HepG2 (cell line): ENCODE results near the gene NLGN3. TPM values are rescaled to one million over a fixed set of nuclear protein-coding genes. Genes with fewer than 3 reads are reported as not detected.

ENCODE experiments used
- ATAC-seq: fragments of 200-7000 bp; cut with Tn5 transposase; 3 replicates; pipeline ENCODE4 v1.9.1; 2020; ENCODE audit warnings: mild to moderate bottlenecking, moderate library complexity
- BruUV-seq: library from RNA; stranded (reverse); fragments of 400-500 nt; replicated peaks from 2 replicates; lab custom pipeline; 2021; lab: Mats Ljungman, UMichigan
- CTCF ChIA-PET: fragments of 300-600 bp; formaldehyde crosslinking; extraction: SDS; loops from one replicate; lab custom pipeline; 2021; ENCODE audit warnings: low total read pairs, inconsistent platforms, low intra/inter-chr PET ratio; lab: Yijun Ruan, JAX
- POLR2A ChIA-PET: fragments of 350-600 bp; sonication (Branson Sonifier 250); formaldehyde crosslinking; loops from one replicate; lab custom pipeline; 2020; ENCODE audit warnings: antibody characterized with exemption, inconsistent platforms; lab: Yijun Ruan, JAX
- DNase-seq: peaks from one replicate; pipeline ENCODE4 v3.0.0-alpha.2; 2015; ENCODE audit warnings: low spot score
- FAIRE-seq: peaks from 3 replicates; lab custom pipeline; 2011; peaks lifted over from hg19 to GRCh38; lab: Jason Lieb, UNC
- H2AFZ ChIP-seq: one replicate; pipeline ENCODE4 v1.6.1; 2011; ENCODE audit warnings: low read length, inconsistent platforms
- H3K27ac ChIP-seq: fragments of 300-600 bp; 3 replicates; pipeline ENCODE4 v1.8.0; 2011; ENCODE audit warnings: mixed run types, mild to moderate bottlenecking, mixed read lengths, low read length, inconsistent platforms; ENCODE audit not compliant: insufficient read depth; ENCODE audit errors: extremely low read length
- H3K27me3 ChIP-seq, 2 experiments: fragments of 200-600 bp in 1 of 2; 2 replicates in 1 of 2; 3 replicates in 1 of 2; pipeline versions ENCODE4 v1.6.0 to v1.8.0; 2011; ENCODE audit warnings: low read length in 2 of 2, mild to moderate bottlenecking in 2 of 2, moderate library complexity in 2 of 2, inconsistent platforms in 1 of 2; ENCODE audit not compliant: insufficient read depth in 2 of 2, control insufficient read depth in 1 of 2
- H3K36me3 ChIP-seq, 2 experiments: fragments of 200-600 bp in 1 of 2; replicated peaks in 1 of 2; 2 replicates in 1 of 2; 3 replicates in 1 of 2; pipeline versions ENCODE4 v1.5.1 to v1.8.0; 2011; ENCODE audit warnings: low read length in 2 of 2, inconsistent platforms in 1 of 2; ENCODE audit not compliant: insufficient read depth in 2 of 2, control insufficient read depth in 1 of 2
- H3K4me1 ChIP-seq: 2 replicates; pipeline ENCODE4 v1.5.1; 2012; ENCODE audit warnings: low read length, inconsistent platforms; ENCODE audit not compliant: insufficient read depth
- H3K4me2 ChIP-seq: 2 replicates; pipeline ENCODE4 v1.6.0; 2011; ENCODE audit warnings: low read depth, low read length, inconsistent platforms
- H3K4me3 ChIP-seq, 3 experiments: fragments of 200-600 bp in 1 of 3; sonication (generic), shearing (Covaris generic) in 1 of 3; replicated peaks in 1 of 3; 2 replicates each; pipeline ENCODE4 v1.5.1; 2011 to 2016; ENCODE audit warnings: low read length in 3 of 3, inconsistent platforms in 2 of 3, low read depth in 2 of 3, mild to moderate bottlenecking in 2 of 3, control low read depth in 1 of 3, mixed read lengths in 1 of 3; ENCODE audit not compliant: insufficient read depth in 1 of 3
- H3K79me2 ChIP-seq: one replicate; pipeline ENCODE4 v1.6.1; 2011; ENCODE audit warnings: low read length, inconsistent platforms; ENCODE audit not compliant: insufficient read depth
- H3K9ac ChIP-seq: 2 replicates; pipeline ENCODE4 v1.6.0; 2011; ENCODE audit warnings: mild to moderate bottlenecking, low read depth, low read length, inconsistent platforms; ENCODE audit not compliant: insufficient read depth
- H3K9me3 ChIP-seq: 2 replicates; pipeline ENCODE4 v1.5.1; 2012; ENCODE audit warnings: mild to moderate bottlenecking, low read length
- H4K20me1 ChIP-seq: 2 replicates; pipeline ENCODE4 v1.6.0; 2011; ENCODE audit warnings: inconsistent platforms, mild to moderate bottlenecking, low read length, moderate library complexity; ENCODE audit not compliant: insufficient read depth
- ATF3 ChIP-seq: sonication (generic); formaldehyde crosslinking; IDR thresholded peaks from 2 replicates; pipeline ENCODE4 v1.4.0; 2020; ENCODE audit warnings: missing genetic modification reagents
- CAMTA2 ChIP-seq: sonication (generic); formaldehyde crosslinking; IDR thresholded peaks from 2 replicates; pipeline ENCODE4 v1.4.0; 2020; ENCODE audit warnings: mild to moderate bottlenecking, missing genetic modification reagents, borderline replicate concordance
- CREB1 ChIP-seq, 2 experiments: fragments of 450-650 bp in 1 of 2; IDR thresholded peaks; 2 replicates each; pipeline ENCODE4 v1.6.1; 2016 to 2017; ENCODE audit warnings: control low read depth in 1 of 2, mild to moderate bottlenecking in 1 of 2, missing compliant biosample characterization in 1 of 2, missing genetic modification characterization in 1 of 2
- CSRNP1 ChIP-seq: sonication (generic); formaldehyde crosslinking; IDR thresholded peaks from 2 replicates; pipeline ENCODE4 v1.8.1; 2023; ENCODE audit warnings: mild to moderate bottlenecking, missing genetic modification reagents
- HNRNPL ChIP-seq: fragments of 200-400 bp; formaldehyde crosslinking; IDR thresholded peaks from 2 replicates; pipeline ENCODE4 v1.6.1; 2017; ENCODE audit warnings: mild to moderate bottlenecking, low read depth, low read length
- HOXA3 ChIP-seq: sonication (generic); formaldehyde crosslinking; IDR thresholded peaks from 2 replicates; pipeline ENCODE4 v1.5.0; 2020; ENCODE audit warnings: missing genetic modification reagents
- KDM2A ChIP-seq: sonication (generic); formaldehyde crosslinking; IDR thresholded peaks from 2 replicates; pipeline ENCODE4 v1.4.0; 2020; ENCODE audit warnings: low read depth, missing genetic modification reagents, borderline replicate concordance
- NAIF1 ChIP-seq: sonication (generic); formaldehyde crosslinking; IDR thresholded peaks from 2 replicates; pipeline ENCODE4 v1.5.0; 2020; ENCODE audit warnings: mild to moderate bottlenecking, missing genetic modification reagents, borderline replicate concordance
- NFYC ChIP-seq: IDR thresholded peaks from 2 replicates; pipeline ENCODE4 v1.6.1; 2016; ENCODE audit warnings: missing genetic modification reagents, missing compliant biosample characterization
- PBX2 ChIP-seq: IDR thresholded peaks from 2 replicates; pipeline ENCODE4 v1.6.1; 2016; ENCODE audit warnings: control low read depth
- POLR2G ChIP-seq: fragments of 200-400 bp; formaldehyde crosslinking; IDR thresholded peaks from 2 replicates; pipeline ENCODE4 v1.6.1; 2018; ENCODE audit warnings: mild to moderate bottlenecking, low read depth, low read length, moderate library complexity
- REXO4 ChIP-seq: sonication (generic); formaldehyde crosslinking; IDR thresholded peaks from 2 replicates; pipeline ENCODE4 v1.8.0; 2022; ENCODE audit warnings: missing genetic modification reagents, mild to moderate bottlenecking, borderline replicate concordance
- TFDP1 ChIP-seq: IDR thresholded peaks from 2 replicates; pipeline ENCODE4 v1.6.1; 2016; ENCODE audit warnings: missing compliant biosample characterization, missing genetic modification reagents, borderline replicate concordance
- ZC3H4 ChIP-seq: sonication (generic); formaldehyde crosslinking; IDR thresholded peaks from 2 replicates; pipeline ENCODE4 v1.4.0; 2020; ENCODE audit warnings: missing genetic modification reagents, borderline replicate concordance
- ZNF44 ChIP-seq: sonication (generic); formaldehyde crosslinking; IDR thresholded peaks from 2 replicates; pipeline ENCODE4 v1.5.1; 2020; ENCODE audit warnings: mild to moderate bottlenecking, missing genetic modification reagents
- ZSCAN12 ChIP-seq: sonication (generic); formaldehyde crosslinking; IDR thresholded peaks from 2 replicates; pipeline ENCODE4 v1.9.0; 2021; ENCODE audit warnings: mild to moderate bottlenecking, missing genetic modification reagents
- ZSCAN9 ChIP-seq: IDR thresholded peaks from 2 replicates; pipeline ENCODE4 v1.6.1; 2016; ENCODE audit warnings: borderline replicate concordance
- WGBS: methylation state at CpG from one replicate; pipeline ENCODE4 v1.1.6; 2017; ENCODE audit warnings: low lambda C conversion rate; 5-methylcytosine and 5-hydroxymethylcytosine counted together
- in situ Hi-C: cut with HindIII; loops from 2 replicates; pipeline ENCODE4 v1.10.0; 2017; ENCODE audit warnings: low pct_unique_long_range_greater_than_20kb; ENCODE audit not compliant: extremely low pct_ligation_motif_present
- intact Hi-C: fragments of 100-400 bp; cut with micrococcal nuclease; formaldehyde crosslinking; loops from one replicate; pipeline ENCODE4 v1.10.0; 2022; ENCODE audit not compliant: unreplicated experiment
- polyA plus RNA-seq, 8 experiments: library from polyadenylated mRNA; depleted of rRNA in 3 of 8; stranded (reverse) in 7 of 8; unstranded in 1 of 8; fragments of >200 nt; fragmentation: Illumina TruSeq in 4 of 8; extraction: Trizol in 4 of 8; gene quantifications; 2 replicates each; pipeline versions ENCODE4 v1.2.1 to v1.2.3, GENCODE V29; 2011 to 2016; ENCODE audit warnings: low read depth in 4 of 8, missing spikeins in 1 of 8, mixed read lengths in 1 of 8; ENCODE audit not compliant: insufficient read depth in 1 of 8
- total RNA-seq, 5 experiments: library from RNA; depleted of rRNA; stranded (reverse); fragments of >200 nt; fragmentation: Illumina TruSeq; extraction: Trizol; gene quantifications; 2 replicates each; pipeline ENCODE4 v1.2.3, GENCODE V29; 2016; ENCODE audit warnings: low read depth in 1 of 5
- TF ChIP-seq, protein P1 (sequence below): sonication (generic); formaldehyde crosslinking; IDR thresholded peaks from 2 replicates; pipeline ENCODE4 v1.8.1; 2023; ENCODE audit warnings: mild to moderate bottlenecking, missing genetic modification reagents, borderline replicate concordance

NLGN3 gene
- total and polyA plus RNA-seq, 2 of the 13 experiments (the other 11 are each of a cell fraction or from before 2014, with no cell fraction given): 0.04 to 0.16 TPM

DNA sequence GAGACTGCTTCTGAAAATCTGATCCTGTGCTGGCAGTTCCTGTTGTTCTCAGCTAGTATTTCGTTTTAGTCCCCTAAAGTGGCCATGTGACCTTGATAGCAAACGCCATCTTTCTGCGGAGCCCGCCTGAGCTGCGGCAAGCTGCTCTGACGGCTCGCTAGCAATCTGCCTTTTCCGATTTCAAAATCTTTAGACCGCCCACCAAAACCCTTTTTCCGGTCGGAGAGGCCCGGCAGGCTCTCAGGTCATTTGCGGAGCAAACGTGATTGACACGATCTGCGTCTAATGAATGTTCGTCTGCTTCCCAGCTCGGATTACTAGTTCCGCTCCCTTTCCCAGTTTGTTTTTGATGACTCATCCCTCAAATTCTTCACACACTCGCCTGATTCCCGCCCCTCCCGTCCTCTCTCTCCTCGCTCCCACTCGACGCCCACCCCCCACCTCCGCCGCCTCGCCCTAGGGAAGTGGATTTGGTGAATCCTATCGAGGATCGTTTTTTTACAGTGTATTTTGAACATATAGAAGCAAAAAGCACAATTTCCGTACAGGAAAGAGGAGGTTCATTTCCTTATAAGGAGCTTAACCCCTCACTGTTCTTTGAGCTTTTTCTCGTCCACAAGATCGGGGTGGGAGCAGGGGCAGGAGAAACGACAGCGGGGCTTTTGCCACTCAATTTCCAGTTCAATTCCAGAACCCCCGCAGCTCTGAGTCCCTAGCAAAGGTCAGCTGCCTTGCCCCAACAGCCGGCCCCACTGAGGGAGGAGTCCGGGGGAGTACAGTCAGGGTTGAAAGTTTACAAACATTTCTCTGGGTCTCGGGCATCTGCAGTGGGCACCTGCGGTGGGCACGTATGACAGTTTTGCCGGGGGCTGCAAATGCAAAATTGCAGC is 37.5 kb downstream of the NLGN3 start:
- WGBS: 2% methylated on average over 41 of the region's 42 CpGs
- Histone ChIP-seq H3K9me3 (no peaks in the 10 kb centered on the region), H3K4me2 (peak overlapping the region; percentile 82), H3K36me3 (no peaks in the 10 kb centered on the region), H3K9ac (peak overlapping the region; percentile 82), H3K27me3 (no peaks in the 10 kb centered on the region), H3K4me1 (peaks cover 62% of the 10 kb centered on the region), H3K4me3 (peak overlapping the region; percentile 36 to 62 (median 49)), H2AFZ (no peak overlapping the region), H3K27ac (peak overlapping the region; percentile 100), H4K20me1 (no peaks in the 10 kb centered on the region), H3K79me2 (no peaks in the 10 kb centered on the region)
- CTCF ChIA-PET: no interaction called here
- DNase-seq (peak; percentile 95), FAIRE-seq (peak; percentile 99), ATAC-seq (peak; percentile 82)
- POLR2A ChIA-PET: interaction anchor here (0.8 to 5.2 kb wide), 16 partner anchors 11 to 211 kb away, joined by 3 to 68 read pairs (median 8); partner anchors contain the start of genes GJB1, ITGB1BP2, MED12 and NONO
- intact Hi-C loops (loop anchor here (1.0 to 5.0 kb wide), 4 partner anchors 35 to 101 kb away; partner anchors contain the start of genes FOXO4, NONO and ZMYM3), in situ Hi-C loops (no loop called here)
- no TSS peak for BruUV-seq
- peak; percentile 89 for TF ChIP-seq NFYC (CRISPR knock-in tag)
- no peak for TF ChIP-seq ZSCAN12 (CRISPR knock-in tag)
- TF ChIP-seq CAMTA2 (CRISPR knock-in tag): no peak
- TF ChIP-seq HOXA3: peak; percentile 45
- peak; percentile 76 for TF ChIP-seq TFDP1 (CRISPR knock-in tag)
- peak; percentile 91 for TF ChIP-seq PBX2 (CRISPR knock-in tag)
- TF ChIP-seq POLR2G: peak; percentile 65
- TF ChIP-seq ZC3H4 (CRISPR knock-in tag): no peak
- no peak for TF ChIP-seq REXO4 (CRISPR knock-in tag)
- peak; percentile 52; the same call in 1 of the 2 replicates for TF ChIP-seq HNRNPL
- peak; percentile 90 for TF ChIP-seq ATF3 (CRISPR knock-in tag)
- 0 out of 2 replicates have a peak, but pooled peaks have one; percentile 49 for TF ChIP-seq CSRNP1 (CRISPR knock-in tag)
- TF ChIP-seq ZSCAN9: 0 out of 2 replicates have a peak, but pooled peaks have one; percentile 54
- TF ChIP-seq KDM2A (CRISPR knock-in tag): peak; percentile 22; the same call in 1 of the 2 replicates
- TF ChIP-seq CREB1 (IDR thresholded peaks at IDR 0.05): peak; percentile 59
- 0 out of 2 replicates have a peak, but pooled peaks have one; percentile 20 for TF ChIP-seq CREB1 (CRISPR knock-in tag; IDR thresholded peaks at IDR 0.05)
- no peak for TF ChIP-seq NAIF1 (CRISPR knock-in tag)
- TF ChIP-seq, protein P1, sequence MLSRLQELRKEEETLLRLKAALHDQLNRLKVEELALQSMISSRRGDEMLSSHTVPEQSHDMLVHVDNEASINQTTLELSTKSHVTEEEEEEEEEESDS (CRISPR knock-in tag): no peak
- no peak for TF ChIP-seq ZNF44 (CRISPR knock-in tag)
